Brain microvascular endothelial cell (primary cell): ENCODE measurements around the gene BCL2.

Source experiments
- DNase-seq: peaks from one replicate; pipeline ENCODE4 v3.0.0-alpha.2; 2020
- H3K27ac ChIP-seq: fragments of 250-450 bp; sonication (Bioruptor Pico); 2 replicates; pipeline ENCODE4 v1.5.1; 2020; ENCODE audit warnings: mild to moderate bottlenecking, moderate library complexity
- H3K27me3 ChIP-seq: fragments of 250-450 bp; sonication (Bioruptor Pico); replicated peaks from 2 replicates; pipeline ENCODE4 v1.5.1; 2020; ENCODE audit warnings: mild to moderate bottlenecking
- H3K36me3 ChIP-seq: fragments of 250-450 bp; sonication (Bioruptor Pico); replicated peaks from 2 replicates; pipeline ENCODE4 v1.5.1; 2020; ENCODE audit warnings: mild to moderate bottlenecking
- H3K4me3 ChIP-seq: 2 replicates; pipeline ENCODE4 v1.5.1; 2011; ENCODE audit warnings: low read depth, mild to moderate bottlenecking, control low read depth, low read length, moderate library complexity
- CTCF ChIP-seq: IDR thresholded peaks from 2 replicates; pipeline ENCODE4 v1.5.1; 2011; ENCODE audit warnings: low read depth, mild to moderate bottlenecking, moderate library complexity, low read length, control low read depth, inconsistent platforms; ENCODE audit errors: missing control alignments
- in situ Hi-C: cut with HindIII; loops from 2 replicates; pipeline ENCODE4 v1.10.0; 2017; ENCODE audit warnings: low sequenced_read_pairs, low pct_ligation_motif_present

BCL2 gene

GRCh38 chr18:63253428-63254372 lies 65.9 kb downstream of the BCL2 start:
- in situ Hi-C loops, result no loop called here
- peak; percentile 20 for DNase-seq
- H3K36me3 ChIP-seq, result no peaks in the 10 kb centered on the region
- no peak for TF ChIP-seq CTCF
- H3K4me3 ChIP-seq, result no peak overlapping the region
- no peak overlapping the region for H3K27ac ChIP-seq
- no peaks in the 10 kb centered on the region for H3K27me3 ChIP-seq

- DNase-seq, result no peak
- in situ Hi-C loops, result no loop called here
- no peak for TF ChIP-seq CTCF
- H3K27me3 ChIP-seq, result no peaks in the 10 kb centered on the region
- H3K36me3 ChIP-seq, result no peaks in the 10 kb centered on the region
- H3K4me3 ChIP-seq, result no peak overlapping the region
- no peak overlapping the region for H3K27ac ChIP-seq
These were observed 66.6 kb downstream of the BCL2 start for GRCh38 chr18:63253014-63253413.

- no peak for DNase-seq
- no peak for TF ChIP-seq CTCF
- H3K27ac ChIP-seq, result no peak overlapping the region
- in situ Hi-C loops, result no loop called here
- H3K36me3 ChIP-seq, result no peaks in the 10 kb centered on the region
- no peak overlapping the region for H3K4me3 ChIP-seq
- H3K27me3 ChIP-seq, result no peaks in the 10 kb centered on the region
These were observed 69.8 kb downstream of the BCL2 start for GRCh38 chr18:63249771-63250170.

GRCh38 chr18:63247926-63248325 lies 71.6 kb downstream of the BCL2 start:
- no peak for DNase-seq
- TF ChIP-seq CTCF, result no peak
- no peak overlapping the region for H3K27ac ChIP-seq
- H3K36me3 ChIP-seq, result no peaks in the 10 kb centered on the region
- no peak overlapping the region for H3K4me3 ChIP-seq
- in situ Hi-C loops, result no loop called here
- no peaks in the 10 kb centered on the region for H3K27me3 ChIP-seq

GRCh38 chr18:63247506-63247905 lies 72.1 kb downstream of the BCL2 start:
- Histone ChIP-seq H3K27me3 (no peaks in the 10 kb centered on the region), H3K4me3 (no peak overlapping the region), H3K36me3 (no peaks in the 10 kb centered on the region), H3K27ac (no peak overlapping the region)
- in situ Hi-C loops, result no loop called here
- no peak for TF ChIP-seq CTCF
- no peak for DNase-seq

GRCh38 chr18:63245600-63245999 lies 74.0 kb downstream of the BCL2 start:
- DNase-seq, result no peak
- in situ Hi-C loops, result no loop called here
- H3K27ac ChIP-seq, result no peak overlapping the region
- H3K36me3 ChIP-seq, result no peaks in the 10 kb centered on the region
- TF ChIP-seq CTCF, result no peak
- H3K4me3 ChIP-seq, result no peak overlapping the region
- no peaks in the 10 kb centered on the region for H3K27me3 ChIP-seq
